ENCODE data around the gene TRIM40. TPM values are rescaled to one million over a fixed set of nuclear protein-coding genes. Genes with fewer than 3 reads are reported as not detected.

Gene TRIM40
- total RNA-seq, 4 donors from 2014 or later = not detected

GRCh38 chr6:30154061-30154460 is 18.1 kb downstream of the TRIM40 start:
- no peak for ATAC-seq
- Histone ChIP-seq H3K27me3 (peaks cover 0 to 14% (median 0%) of the 10 kb centered on the region in 3 donors), H3K27ac (no peak overlapping the region), H3K9me3 (no peaks in the 10 kb centered on the region), H3K4me1 (peaks cover 0 to 6% of the 10 kb centered on the region in 2 donors), H3K36me3 (no peaks in the 10 kb centered on the region), H3K4me3 (no peak overlapping the region)
- no peak for DNase-seq
- in situ Hi-C loops (cut with MboI; ENCODE audit: low sequenced_read_pairs in 4 of 4) = loop anchor here in 1 of 4 donors (25.0 kb wide), 1 partner anchor 317 kb away; the partner anchor contains the start of gene HLA-G
- TF ChIP-seq POLR2A (IDR thresholded peaks at IDR 0.05) = no peak
- intact Hi-C loops (cut with DNase I; ENCODE audit: low total_unique reads) = no loop called here

GRCh38 chr6:30154709-30155519 is 19.0 kb downstream of the TRIM40 start:
- in situ Hi-C loops (cut with MboI; ENCODE audit: low sequenced_read_pairs in 4 of 4) = loop anchor here in 1 of 4 donors (25.0 kb wide), 1 partner anchor 318 kb away; the partner anchor contains the start of gene HLA-G
- Histone ChIP-seq H3K27me3 (peaks cover 0 to 14% (median 0%) of the 10 kb centered on the region in 3 donors), H3K36me3 (no peaks in the 10 kb centered on the region), H3K4me1 (peaks cover 0 to 6% of the 10 kb centered on the region in 2 donors), H3K9me3 (no peaks in the 10 kb centered on the region), H3K4me3 (no peak overlapping the region), H3K27ac (no peak overlapping the region)
- intact Hi-C loops (cut with DNase I; ENCODE audit: low total_unique reads) = no loop called here
- no peak for DNase-seq
- TF ChIP-seq POLR2A (IDR thresholded peaks at IDR 0.05) (no peak), CTCF (IDR thresholded peaks at IDR 0.05 in 4 of 5, conservative IDR thresholded peaks at IDR 0.05 in 1 of 5) (no peak)
- ATAC-seq = no peak

- Histone ChIP-seq H3K27me3 (peaks cover 0 to 14% (median 0%) of the 10 kb centered on the region in 3 donors), H3K9me3 (no peaks in the 10 kb centered on the region), H3K27ac (no peak overlapping the region), H3K4me3 (no peak overlapping the region), H3K4me1 (peaks cover 0 to 6% of the 10 kb centered on the region in 2 donors), H3K36me3 (no peaks in the 10 kb centered on the region)
- TF ChIP-seq POLR2A (IDR thresholded peaks at IDR 0.05) = no peak
- no peak for ATAC-seq
- in situ Hi-C loops (cut with MboI; ENCODE audit: low sequenced_read_pairs in 4 of 4) = loop anchor here in 1 of 4 donors (25.0 kb wide), 1 partner anchor 318 kb away; the partner anchor contains the start of gene HLA-G
- intact Hi-C loops (cut with DNase I; ENCODE audit: low total_unique reads) = no loop called here
- DNase-seq = no peak
These were observed 19.8 kb downstream of the TRIM40 start for GRCh38 chr6:30155520-30156261.

- intact Hi-C loops (cut with DNase I; ENCODE audit: low total_unique reads) (no loop called here), in situ Hi-C loops (cut with MboI; ENCODE audit: low sequenced_read_pairs in 4 of 4) (loop anchor here in 1 of 4 donors (25.0 kb wide), 1 partner anchor 319 kb away; the partner anchor contains the start of gene HLA-G)
- H3K4me3 ChIP-seq = no peak overlapping the region
- H3K27me3 ChIP-seq = peaks cover 0 to 14% (median 0%) of the 10 kb centered on the region in 3 donors
- ATAC-seq (no peak), DNase-seq (peak; percentile 8 to 19)
- no peak overlapping the region for H3K27ac ChIP-seq
- TF ChIP-seq POLR2A (IDR thresholded peaks at IDR 0.05) (no peak), CTCF (IDR thresholded peaks at IDR 0.05 in 4 of 5, conservative IDR thresholded peaks at IDR 0.05 in 1 of 5) (no peak)
- no peaks in the 10 kb centered on the region for H3K9me3 ChIP-seq
- H3K4me1 ChIP-seq = peaks cover 0 to 6% of the 10 kb centered on the region in 2 donors
- no peaks in the 10 kb centered on the region for H3K36me3 ChIP-seq
These were observed 20.3 kb downstream of the TRIM40 start for GRCh38 chr6:30156262-30156599.

GRCh38 chr6:30156774-30157173 is 20.8 kb downstream of the TRIM40 start:
- TF ChIP-seq CTCF (IDR thresholded peaks at IDR 0.05 in 4 of 5, conservative IDR thresholded peaks at IDR 0.05 in 1 of 5) = no peak
- Histone ChIP-seq H3K27ac (no peak overlapping the region), H3K4me3 (no peak overlapping the region), H3K27me3 (peaks cover 0 to 14% (median 0%) of the 10 kb centered on the region in 3 donors), H3K36me3 (no peaks in the 10 kb centered on the region), H3K9me3 (no peaks in the 10 kb centered on the region), H3K4me1 (peaks cover 0 to 6% of the 10 kb centered on the region in 2 donors)
- in situ Hi-C loops (cut with MboI; ENCODE audit: low sequenced_read_pairs in 4 of 4) = loop anchor here in 1 of 4 donors (25.0 kb wide), 1 partner anchor 319 kb away; the partner anchor contains the start of gene HLA-G
- intact Hi-C loops (cut with DNase I; ENCODE audit: low total_unique reads) = no loop called here
- DNase-seq (no peak), ATAC-seq (no peak)
